Suprapubic skin (tissue), 4 donors: ENCODE results near the gene TLR8. TPM values are rescaled to one million over a fixed set of nuclear protein-coding genes. Genes with fewer than 3 reads are reported as not detected.

ENCODE experiments used
- DNase-seq, 2 donors: peaks; one replicate each; pipeline ENCODE4 v3.0.0-alpha.2; 2019; ENCODE audit warnings: low spot score in 2 of 2
- H3K27ac ChIP-seq: fragments of 200-600 bp; sonication (generic); one replicate; pipeline ENCODE4 v1.5.1; 2019
- H3K27me3 ChIP-seq: fragments of 200-600 bp; sonication (generic); one replicate; pipeline ENCODE4 v1.5.1; 2019
- H3K36me3 ChIP-seq: fragments of 200-600 bp; sonication (generic); one replicate; pipeline ENCODE4 v1.5.1; 2019
- H3K4me1 ChIP-seq: fragments of 200-600 bp; sonication (generic); one replicate; pipeline ENCODE4 v1.5.1; 2019
- H3K4me3 ChIP-seq: fragments of 200-600 bp; sonication (generic); one replicate; pipeline ENCODE4 v1.5.1; 2019; ENCODE audit warnings: mild to moderate bottlenecking
- H3K9me3 ChIP-seq: fragments of 200-600 bp; sonication (generic); one replicate; pipeline ENCODE4 v1.5.1; 2019
- EP300 ChIP-seq: sonication (generic); formaldehyde crosslinking; IDR thresholded peaks from one replicate; pipeline ENCODE4 v1.6.1; 2017; ENCODE audit warnings: antibody characterized with exemption
- POLR2A ChIP-seq, 2 donors: fragments of 450-650 bp; IDR thresholded peaks; one replicate each; pipeline ENCODE4 v1.6.1; 2017; ENCODE audit warnings: antibody characterized with exemption in 2 of 2, mild to moderate bottlenecking in 2 of 2, moderate library complexity in 2 of 2
- POLR2AphosphoS5 ChIP-seq, 3 donors: sonication (generic); formaldehyde crosslinking; IDR thresholded peaks; one replicate each; pipeline ENCODE4 v1.6.1; 2017; ENCODE audit warnings: antibody characterized with exemption in 3 of 3
- WGBS: methylation state at CpG from one replicate; pipeline ENCODE4 v1.1.5; 2018; 5-methylcytosine and 5-hydroxymethylcytosine counted together
- total RNA-seq, 4 donors: library from RNA; depleted of rRNA; stranded (reverse); fragments of >200 nt; gene quantifications; one replicate each; pipeline ENCODE4 v1.1.0, GENCODE V29; 2016
- TF ChIP-seq, protein P1 (sequence below), 2 donors: fragments of 200-600 bp in 1 of 2; fragments of 450-650 bp in 1 of 2; sonication (generic) in 1 of 2; IDR thresholded peaks; one replicate each; pipeline ENCODE4 v1.5.1; 2016 to 2019; ENCODE audit warnings: antibody characterized with exemption in 2 of 2, mild to moderate bottlenecking in 1 of 2, moderate library complexity in 1 of 2

TLR8 gene
- total RNA-seq, 4 donors from 2014 or later, result 0.11 to 0.17 (median 0.16) TPM; not detected in 1

DNA sequence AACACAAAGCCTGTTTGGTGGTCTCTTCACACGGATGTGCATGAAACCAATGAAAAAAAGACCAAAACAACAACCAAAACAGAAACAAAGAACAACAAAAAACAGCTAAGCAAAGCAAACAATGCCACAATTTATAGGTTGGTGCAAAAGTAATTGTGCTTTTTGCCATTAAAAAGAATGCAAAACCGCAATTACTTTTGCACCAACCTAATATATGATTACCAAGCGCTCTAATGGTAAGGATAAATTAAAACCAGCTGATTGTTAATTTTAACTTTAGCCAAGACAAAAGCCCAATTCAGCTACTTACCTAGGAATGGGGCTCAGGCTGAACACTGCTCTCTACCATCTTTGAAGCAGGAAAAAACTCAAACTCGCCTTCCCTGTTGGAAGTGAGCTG, 39.1 kb downstream of the TLR8 start:
- no peak for DNase-seq
- Histone ChIP-seq H3K27me3 (no peaks in the 10 kb centered on the region), H3K4me3 (no peak overlapping the region), H3K36me3 (no peaks in the 10 kb centered on the region), H3K27ac (no peak overlapping the region), H3K4me1 (peaks cover 30% of the 10 kb centered on the region), H3K9me3 (no peaks in the 10 kb centered on the region)
- TF ChIP-seq EP300, result no peak
- no peak for TF ChIP-seq POLR2A (IDR thresholded peaks at IDR 0.05)
- no peak for TF ChIP-seq POLR2AphosphoS5 (IDR thresholded peaks at IDR 0.05)
- TF ChIP-seq, protein P1, sequence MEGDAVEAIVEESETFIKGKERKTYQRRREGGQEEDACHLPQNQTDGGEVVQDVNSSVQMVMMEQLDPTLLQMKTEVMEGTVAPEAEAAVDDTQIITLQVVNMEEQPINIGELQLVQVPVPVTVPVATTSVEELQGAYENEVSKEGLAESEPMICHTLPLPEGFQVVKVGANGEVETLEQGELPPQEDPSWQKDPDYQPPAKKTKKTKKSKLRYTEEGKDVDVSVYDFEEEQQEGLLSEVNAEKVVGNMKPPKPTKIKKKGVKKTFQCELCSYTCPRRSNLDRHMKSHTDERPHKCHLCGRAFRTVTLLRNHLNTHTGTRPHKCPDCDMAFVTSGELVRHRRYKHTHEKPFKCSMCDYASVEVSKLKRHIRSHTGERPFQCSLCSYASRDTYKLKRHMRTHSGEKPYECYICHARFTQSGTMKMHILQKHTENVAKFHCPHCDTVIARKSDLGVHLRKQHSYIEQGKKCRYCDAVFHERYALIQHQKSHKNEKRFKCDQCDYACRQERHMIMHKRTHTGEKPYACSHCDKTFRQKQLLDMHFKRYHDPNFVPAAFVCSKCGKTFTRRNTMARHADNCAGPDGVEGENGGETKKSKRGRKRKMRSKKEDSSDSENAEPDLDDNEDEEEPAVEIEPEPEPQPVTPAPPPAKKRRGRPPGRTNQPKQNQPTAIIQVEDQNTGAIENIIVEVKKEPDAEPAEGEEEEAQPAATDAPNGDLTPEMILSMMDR (IDR thresholded peaks at IDR 0.05), result no peak
- WGBS, result 81% methylated on average over 4 of the region's 4 CpGs

DNA sequence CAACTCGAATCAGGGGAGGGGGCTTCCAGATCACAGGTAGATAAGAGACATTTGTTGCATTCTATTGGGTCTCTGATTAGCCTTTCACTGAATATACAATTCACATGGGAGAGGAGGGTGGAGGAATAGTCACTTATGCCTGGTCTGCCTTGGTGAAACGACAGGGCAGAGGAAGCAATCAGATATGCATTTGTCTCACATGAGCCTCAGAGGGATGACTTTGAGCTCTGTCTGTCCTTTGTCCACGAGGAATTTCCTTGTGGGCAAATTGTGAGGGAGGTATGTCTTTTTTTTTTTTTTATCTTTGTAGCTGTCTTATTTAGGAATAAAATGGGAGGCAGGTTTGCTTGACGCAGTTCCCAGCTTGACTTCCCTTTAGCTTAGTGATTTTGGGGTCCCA, 40.0 kb downstream of the TLR8 start:
- Histone ChIP-seq H3K4me3 (no peak overlapping the region), H3K36me3 (no peaks in the 10 kb centered on the region), H3K27me3 (no peaks in the 10 kb centered on the region), H3K4me1 (peaks cover 33% of the 10 kb centered on the region), H3K9me3 (no peaks in the 10 kb centered on the region), H3K27ac (peak overlapping the region; percentile 72)
- no peak for DNase-seq
- 48% methylated on average over 4 of the region's 4 CpGs for WGBS
- TF ChIP-seq POLR2A (IDR thresholded peaks at IDR 0.05) (no peak), POLR2AphosphoS5 (IDR thresholded peaks at IDR 0.05) (no peak), EP300 (no peak)
- TF ChIP-seq, protein P1 (IDR thresholded peaks at IDR 0.05), result no peak

GRCh38 chrX:12946838-12947544, 40.6 kb downstream of the TLR8 start:
- Histone ChIP-seq H3K27ac (peak overlapping the region; percentile 72), H3K27me3 (no peaks in the 10 kb centered on the region), H3K36me3 (no peaks in the 10 kb centered on the region), H3K9me3 (no peaks in the 10 kb centered on the region), H3K4me1 (peaks cover 33% of the 10 kb centered on the region), H3K4me3 (no peak overlapping the region)
- TF ChIP-seq, protein P1 (IDR thresholded peaks at IDR 0.05), result peak; percentile 66 to 96
- no peak for TF ChIP-seq EP300
- WGBS, result 29% methylated on average over 5 of the region's 5 CpGs
- peak in 1 of 2 donors; percentile 79 for DNase-seq

GRCh38 chrX:12947545-12948235, 41.3 kb downstream of the TLR8 start:
- H3K27ac ChIP-seq, result peak overlapping the region; percentile 72
- H3K4me1 ChIP-seq, result peaks cover 33% of the 10 kb centered on the region
- no peaks in the 10 kb centered on the region for H3K27me3 ChIP-seq
- no peak for DNase-seq
- WGBS, result 68% methylated on average over 5 of the region's 5 CpGs
- no peaks in the 10 kb centered on the region for H3K36me3 ChIP-seq
- no peak overlapping the region for H3K4me3 ChIP-seq
- TF ChIP-seq, protein P1 (IDR thresholded peaks at IDR 0.05), result no peak
- no peaks in the 10 kb centered on the region for H3K9me3 ChIP-seq

GRCh38 chrX:12948495-12948894, 42.1 kb downstream of the TLR8 start:
- Histone ChIP-seq H3K4me1 (peaks cover 33% of the 10 kb centered on the region), H3K27me3 (no peaks in the 10 kb centered on the region), H3K36me3 (no peaks in the 10 kb centered on the region), H3K4me3 (no peak overlapping the region), H3K27ac (no peak overlapping the region), H3K9me3 (no peaks in the 10 kb centered on the region)
- WGBS, result 89% methylated on average over 2 of the region's 2 CpGs
- no peak for TF ChIP-seq EP300
- TF ChIP-seq, protein P1 (IDR thresholded peaks at IDR 0.05), result no peak
- no peak for TF ChIP-seq POLR2AphosphoS5 (IDR thresholded peaks at IDR 0.05)
- no peak for TF ChIP-seq POLR2A (IDR thresholded peaks at IDR 0.05)
- no peak for DNase-seq
